Central memory CD8-positive, alpha-beta T cell (primary cell): ENCODE measurements around the gene CFAP119.

Source experiments
- ATAC-seq: fragments of 150-1000 bp; cut with Tn5 transposase; replicated peaks from 2 replicates; pipeline ENCODE4 v1.10.0; 2022; ENCODE audit warnings: mild to moderate bottlenecking, moderate FRiP score, moderate number of reproducible peaks; ENCODE audit not compliant: poor library complexity, severe bottlenecking; ENCODE audit errors: extremely low read depth
- DNase-seq, 2 donors: peaks; one replicate each; pipeline ENCODE4 v3.0.0; 2021; ENCODE audit warnings: low spot score in 2 of 2
- H3K27ac Mint-ChIP-seq: one replicate; pipeline ENCODE4 v1.8.0; 2022; ENCODE audit warnings: low read depth, mild to moderate bottlenecking, moderate library complexity, mixed read lengths
- H3K27me3 Mint-ChIP-seq: one replicate; pipeline ENCODE4 v1.8.0; 2022; ENCODE audit warnings: mixed read lengths
- H3K36me3 Mint-ChIP-seq: one replicate; pipeline ENCODE4 v1.8.0; 2022; ENCODE audit warnings: mild to moderate bottlenecking, moderate library complexity, mixed read lengths; ENCODE audit not compliant: insufficient read depth
- H3K4me1 Mint-ChIP-seq: one replicate; pipeline ENCODE4 v1.8.0; 2022; ENCODE audit warnings: mixed read lengths
- H3K4me3 Mint-ChIP-seq: one replicate; pipeline ENCODE4 v1.8.0; 2022; ENCODE audit warnings: mild to moderate bottlenecking, moderate library complexity, mixed read lengths
- H3K9me3 Mint-ChIP-seq: one replicate; pipeline ENCODE4 v1.8.0; 2022; ENCODE audit warnings: mixed read lengths

CFAP119 gene

GRCh38 chr16:30786936-30787612 lies 25.2 kb upstream of the CFAP119 start, which contains the start of gene ZNF629:
Gene ZNF629 (minus strand): TSS chr16:30787205. CDS start chr16:30784482, 2,723 bp downstream.
- ATAC-seq = peak; percentile 54
- H3K27me3 Mint-ChIP-seq = peaks cover 34% of the 10 kb centered on the region
- H3K9me3 Mint-ChIP-seq = no peaks in the 10 kb centered on the region
- H3K36me3 Mint-ChIP-seq = peaks cover 4% of the 10 kb centered on the region
- H3K27ac Mint-ChIP-seq = no peak within 1 kb of the TSS
- peak within 1 kb of the TSS; percentile 80 for H3K4me3 Mint-ChIP-seq
- peaks cover 11% of the 10 kb centered on the region for H3K4me1 Mint-ChIP-seq
- no peak for DNase-seq

DNA sequence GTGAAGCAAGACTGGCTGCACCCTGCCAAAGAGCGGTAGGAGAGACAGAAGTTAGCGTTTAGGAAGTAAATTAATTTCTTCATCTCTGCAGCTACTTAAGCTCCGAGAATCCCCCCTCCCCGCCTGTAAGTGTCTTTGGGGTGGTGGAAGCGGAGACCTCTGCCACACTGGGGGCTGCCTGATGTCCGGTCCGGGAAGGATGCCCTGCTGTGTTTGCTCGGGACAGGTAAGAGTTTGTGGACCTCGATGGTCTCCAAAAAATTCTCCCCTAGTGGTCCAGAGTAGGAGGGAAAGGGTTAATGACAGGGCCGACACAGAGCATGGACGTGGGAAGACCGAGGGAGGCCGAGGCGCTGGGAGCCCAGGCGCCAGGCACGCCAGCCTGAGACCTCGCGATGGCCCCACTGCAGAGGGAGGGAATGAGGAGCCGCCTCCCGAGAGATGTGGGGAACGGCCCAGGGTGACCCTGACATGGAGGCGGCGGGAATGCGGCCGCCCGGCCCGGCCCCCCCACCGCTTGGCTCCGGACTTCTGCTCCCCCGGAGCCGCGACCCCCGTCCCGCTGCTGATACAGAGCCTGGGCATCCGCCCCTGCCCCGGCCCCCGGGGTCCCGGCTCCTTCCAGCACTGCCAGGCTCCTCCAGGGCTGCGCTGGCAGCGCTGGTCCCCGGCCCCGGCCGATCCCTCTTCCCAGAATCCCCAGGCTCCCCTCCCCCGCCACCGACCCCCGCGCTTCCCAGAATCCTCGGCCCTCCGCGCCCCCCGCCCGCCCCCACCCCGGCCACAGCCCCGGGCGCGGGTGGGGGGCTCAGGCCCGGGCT lies 24.5 kb upstream of the CFAP119 start:
- Mint-ChIP-seq H3K27me3 (peaks cover 34% of the 10 kb centered on the region), H3K9me3 (no peaks in the 10 kb centered on the region), H3K27ac (no peak overlapping the region)

GRCh38 chr16:30785126-30786106 lies 23.6 kb upstream of the CFAP119 start:
- H3K27me3 Mint-ChIP-seq = peaks cover 34% of the 10 kb centered on the region
- H3K36me3 Mint-ChIP-seq = peaks cover 4% of the 10 kb centered on the region
- ATAC-seq (no peak), DNase-seq (no peak)
- no peaks in the 10 kb centered on the region for H3K9me3 Mint-ChIP-seq
- H3K4me3 Mint-ChIP-seq = peak overlapping the region; percentile 80
- peaks cover 11% of the 10 kb centered on the region for H3K4me1 Mint-ChIP-seq
- no peak overlapping the region for H3K27ac Mint-ChIP-seq

More for the DNA sequence above, 24.5 kb upstream of the CFAP119 start:
- Mint-ChIP-seq H3K4me3 (peak overlapping the region; percentile 80), H3K36me3 (peaks cover 4% of the 10 kb centered on the region), H3K4me1 (peaks cover 11% of the 10 kb centered on the region)
- DNase-seq (no peak), ATAC-seq (peak; percentile 40)

DNA sequence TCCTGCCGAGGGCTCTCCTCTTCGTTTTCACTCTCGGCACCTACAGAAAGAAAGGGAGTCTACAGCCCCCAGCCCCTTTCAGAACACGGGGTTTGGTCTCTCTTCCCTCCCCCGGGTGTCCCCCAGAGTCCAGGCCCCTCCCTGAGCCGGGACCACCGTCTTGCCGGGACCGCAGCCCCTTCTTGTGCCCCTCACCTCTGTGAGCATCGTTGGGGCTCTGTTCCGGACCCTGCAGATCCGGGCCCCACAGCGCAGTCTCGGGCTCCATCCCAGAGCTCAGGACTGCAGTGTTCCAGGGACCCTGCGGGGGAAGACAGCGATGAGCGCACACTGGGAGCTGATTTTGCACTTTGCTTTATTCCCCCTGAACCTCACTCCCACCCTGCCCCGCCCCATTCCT lies 22.4 kb upstream of the CFAP119 start:
- peaks cover 4% of the 10 kb centered on the region for H3K36me3 Mint-ChIP-seq
- H3K4me1 Mint-ChIP-seq = peaks cover 11% of the 10 kb centered on the region
- no peak overlapping the region for H3K27ac Mint-ChIP-seq
- ATAC-seq = no peak
- H3K27me3 Mint-ChIP-seq = peaks cover 34% of the 10 kb centered on the region
- no peaks in the 10 kb centered on the region for H3K9me3 Mint-ChIP-seq
- no peak for DNase-seq
- H3K4me3 Mint-ChIP-seq = no peak overlapping the region

DNA sequence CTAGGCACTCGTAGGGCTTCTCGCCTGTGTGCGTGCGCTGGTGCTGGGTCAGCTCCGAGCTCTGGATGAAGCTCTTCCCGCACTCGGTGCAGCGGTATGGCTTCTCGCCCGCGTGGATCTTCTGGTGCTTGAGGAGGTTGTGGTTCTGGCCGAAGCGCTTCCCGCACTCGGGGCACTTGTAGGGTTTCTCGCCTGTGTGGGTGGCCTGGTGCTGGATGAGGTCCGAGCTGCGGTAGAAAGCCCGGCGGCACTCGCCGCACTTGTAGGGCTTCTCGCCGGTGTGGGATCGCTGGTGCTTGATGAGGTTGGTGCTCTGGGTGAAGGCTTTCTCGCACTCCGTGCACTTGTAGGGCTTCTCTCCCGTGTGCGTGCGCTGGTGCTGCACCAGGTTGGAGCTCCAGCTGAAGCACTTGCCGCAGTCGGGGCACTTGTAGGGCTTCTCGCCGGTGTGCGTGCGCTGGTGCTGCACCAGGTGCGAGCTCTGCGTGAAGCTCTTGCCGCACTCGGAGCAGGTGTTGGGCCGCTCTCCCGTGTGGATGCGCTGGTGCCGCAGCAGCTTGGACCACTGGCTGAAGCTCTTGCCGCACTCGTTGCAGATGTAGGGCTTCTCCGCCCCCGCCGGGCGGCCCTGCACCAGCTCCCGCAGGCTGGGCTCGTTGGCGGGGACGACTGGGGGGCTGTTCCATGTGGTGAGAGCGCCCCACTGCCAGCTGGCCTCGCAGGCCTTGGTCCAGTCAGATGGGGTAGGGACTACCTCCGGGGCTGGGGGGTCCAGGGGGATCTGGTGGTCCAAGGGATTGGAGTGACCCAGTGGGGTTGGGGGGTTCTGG lies 21.6 kb upstream of the CFAP119 start:
- H3K27ac Mint-ChIP-seq = no peak overlapping the region
- peaks cover 4% of the 10 kb centered on the region for H3K36me3 Mint-ChIP-seq
- H3K4me3 Mint-ChIP-seq = no peak overlapping the region
- no peak for DNase-seq
- no peaks in the 10 kb centered on the region for H3K9me3 Mint-ChIP-seq
- peaks cover 31% of the 10 kb centered on the region for H3K27me3 Mint-ChIP-seq
- ATAC-seq = no peak
- H3K4me1 Mint-ChIP-seq = peaks cover 11% of the 10 kb centered on the region

GRCh38 chr16:30782486-30783279 lies 20.8 kb upstream of the CFAP119 start:
- Mint-ChIP-seq H3K36me3 (peaks cover 4% of the 10 kb centered on the region), H3K4me1 (peaks cover 11% of the 10 kb centered on the region), H3K4me3 (no peak overlapping the region), H3K27ac (no peak overlapping the region), H3K9me3 (no peaks in the 10 kb centered on the region), H3K27me3 (peaks cover 23% of the 10 kb centered on the region)
- DNase-seq (no peak), ATAC-seq (no peak)

DNA sequence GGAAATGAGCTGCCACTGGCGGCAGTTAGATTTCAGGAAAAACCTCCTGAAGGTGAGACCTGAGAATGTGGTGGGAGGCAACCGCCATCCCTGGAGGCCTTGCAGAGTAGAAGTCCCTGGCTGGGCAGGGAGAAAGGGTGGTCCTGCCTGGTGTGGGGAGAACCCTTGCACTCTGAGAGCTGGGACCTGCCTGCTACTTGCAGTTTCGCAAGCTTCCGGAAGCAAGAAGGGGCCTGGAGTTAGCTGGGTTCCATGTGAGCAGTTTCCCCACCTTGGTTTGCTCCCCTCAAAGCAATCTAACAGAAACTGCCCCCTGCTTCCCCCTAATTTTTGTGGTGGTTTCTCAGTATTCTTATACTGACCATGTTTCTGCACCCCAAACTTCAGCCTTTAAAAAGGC lies 18.7 kb upstream of the CFAP119 start:
- H3K27me3 Mint-ChIP-seq = peaks cover 8% of the 10 kb centered on the region
- no peak for DNase-seq
- H3K27ac Mint-ChIP-seq = no peak overlapping the region
- no peak overlapping the region for H3K4me3 Mint-ChIP-seq
- peaks cover 17% of the 10 kb centered on the region for H3K4me1 Mint-ChIP-seq
- H3K9me3 Mint-ChIP-seq = no peaks in the 10 kb centered on the region
- no peak for ATAC-seq
- peaks cover 2% of the 10 kb centered on the region for H3K36me3 Mint-ChIP-seq

DNA sequence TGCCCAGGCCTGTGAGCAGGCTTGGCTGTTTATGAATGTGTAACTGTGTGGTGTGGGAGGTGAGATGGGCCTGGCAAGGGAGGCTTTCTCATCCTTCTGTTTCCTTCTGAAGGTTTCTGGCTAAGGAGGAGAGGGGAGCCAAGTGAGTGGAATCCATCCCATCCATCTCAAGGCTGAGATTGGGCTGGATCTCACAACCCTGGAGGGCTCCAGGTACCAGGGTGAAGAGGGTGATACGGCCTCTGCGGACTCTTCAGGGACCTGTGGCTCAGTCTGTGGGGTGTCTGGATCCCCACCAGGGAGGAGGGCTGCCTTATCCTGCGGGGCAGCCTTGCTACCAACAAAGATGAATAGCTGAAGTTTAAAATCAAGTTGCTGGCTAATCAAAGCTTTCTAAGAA lies 18.2 kb upstream of the CFAP119 start:
- H3K27ac Mint-ChIP-seq = no peak overlapping the region
- peaks cover 6% of the 10 kb centered on the region for H3K36me3 Mint-ChIP-seq
- ATAC-seq = no peak
- no peak overlapping the region for H3K4me3 Mint-ChIP-seq
- H3K4me1 Mint-ChIP-seq = peaks cover 17% of the 10 kb centered on the region
- peaks cover 3% of the 10 kb centered on the region for H3K27me3 Mint-ChIP-seq
- no peak for DNase-seq
- H3K9me3 Mint-ChIP-seq = no peaks in the 10 kb centered on the region

- Mint-ChIP-seq H3K4me3 (no peak overlapping the region), H3K27me3 (no peaks in the 10 kb centered on the region), H3K36me3 (peaks cover 6% of the 10 kb centered on the region), H3K4me1 (peaks cover 21% of the 10 kb centered on the region), H3K9me3 (no peaks in the 10 kb centered on the region), H3K27ac (no peak overlapping the region)
- ATAC-seq (no peak), DNase-seq (no peak)
Observed at GRCh38 chr16:30779596-30779995, 17.7 kb upstream of the CFAP119 start.

DNA sequence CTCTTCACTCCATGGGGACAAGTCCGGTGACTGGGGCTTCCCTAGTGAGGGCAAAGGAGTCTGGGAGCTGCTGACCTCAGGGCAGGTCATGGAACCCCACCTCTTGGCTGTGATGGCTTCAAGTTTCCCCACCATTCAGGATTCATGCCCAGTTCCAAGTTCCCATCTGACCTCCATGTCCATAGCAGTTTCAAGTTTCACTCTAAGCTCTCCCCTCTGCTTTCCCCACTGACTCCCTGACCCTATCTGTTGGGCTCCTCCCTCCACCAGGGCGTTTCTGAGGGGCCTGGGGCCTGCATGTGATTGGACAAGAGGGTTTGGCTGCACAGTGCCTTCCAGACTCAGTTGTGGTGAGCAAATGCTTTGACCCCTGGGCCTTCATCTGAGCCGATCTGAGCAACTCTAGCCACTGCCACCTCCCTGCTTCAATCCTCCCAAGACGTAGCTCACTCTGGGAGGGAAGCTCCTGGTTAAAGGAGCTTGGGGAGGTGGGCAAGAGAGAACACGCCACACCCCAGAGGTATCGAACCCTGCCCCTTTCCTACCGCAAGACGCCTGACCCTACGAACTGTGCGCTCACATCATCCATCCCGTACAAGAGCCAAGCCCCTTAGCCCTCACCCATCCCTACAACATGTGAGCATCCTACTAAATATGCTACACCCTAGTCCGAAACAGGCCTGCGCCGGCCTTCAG lies 16.8 kb upstream of the CFAP119 start:
- Mint-ChIP-seq H3K9me3 (no peaks in the 10 kb centered on the region), H3K4me3 (no peak overlapping the region)
- ATAC-seq = no peak

More for the DNA sequence above, 16.8 kb upstream of the CFAP119 start:
- H3K4me1 Mint-ChIP-seq = peaks cover 23% of the 10 kb centered on the region
- DNase-seq = no peak
- no peak overlapping the region for H3K27ac Mint-ChIP-seq
- H3K36me3 Mint-ChIP-seq = peaks cover 7% of the 10 kb centered on the region
- H3K27me3 Mint-ChIP-seq = no peaks in the 10 kb centered on the region
